Measurements from ENCODE around the gene WDR11.

- TF ChIP-seq CTCF (IDR thresholded peaks at IDR 0.05; ENCODE audit: low read depth, low read length, poor library complexity, severe bottlenecking), result no peak
- no peak for TF ChIP-seq EZH2phosphoT487 (IDR thresholded peaks at IDR 0.05; ENCODE audit: borderline replicate concordance, low read length)
These were observed 95.3 kb downstream of the WDR11 start for GRCh38 chr10:120946497-120946896.
